ENCODE results near the gene VWA3B. TPM values are rescaled to one million over a fixed set of nuclear protein-coding genes. Genes with fewer than 3 reads are reported as not detected.
"Not testable (repeated sequence)": the region's sequence is repeated elsewhere in the genome, so short reads cannot be mapped to it uniquely, and the experiment has no call there.

The VWA3B gene, protein sequence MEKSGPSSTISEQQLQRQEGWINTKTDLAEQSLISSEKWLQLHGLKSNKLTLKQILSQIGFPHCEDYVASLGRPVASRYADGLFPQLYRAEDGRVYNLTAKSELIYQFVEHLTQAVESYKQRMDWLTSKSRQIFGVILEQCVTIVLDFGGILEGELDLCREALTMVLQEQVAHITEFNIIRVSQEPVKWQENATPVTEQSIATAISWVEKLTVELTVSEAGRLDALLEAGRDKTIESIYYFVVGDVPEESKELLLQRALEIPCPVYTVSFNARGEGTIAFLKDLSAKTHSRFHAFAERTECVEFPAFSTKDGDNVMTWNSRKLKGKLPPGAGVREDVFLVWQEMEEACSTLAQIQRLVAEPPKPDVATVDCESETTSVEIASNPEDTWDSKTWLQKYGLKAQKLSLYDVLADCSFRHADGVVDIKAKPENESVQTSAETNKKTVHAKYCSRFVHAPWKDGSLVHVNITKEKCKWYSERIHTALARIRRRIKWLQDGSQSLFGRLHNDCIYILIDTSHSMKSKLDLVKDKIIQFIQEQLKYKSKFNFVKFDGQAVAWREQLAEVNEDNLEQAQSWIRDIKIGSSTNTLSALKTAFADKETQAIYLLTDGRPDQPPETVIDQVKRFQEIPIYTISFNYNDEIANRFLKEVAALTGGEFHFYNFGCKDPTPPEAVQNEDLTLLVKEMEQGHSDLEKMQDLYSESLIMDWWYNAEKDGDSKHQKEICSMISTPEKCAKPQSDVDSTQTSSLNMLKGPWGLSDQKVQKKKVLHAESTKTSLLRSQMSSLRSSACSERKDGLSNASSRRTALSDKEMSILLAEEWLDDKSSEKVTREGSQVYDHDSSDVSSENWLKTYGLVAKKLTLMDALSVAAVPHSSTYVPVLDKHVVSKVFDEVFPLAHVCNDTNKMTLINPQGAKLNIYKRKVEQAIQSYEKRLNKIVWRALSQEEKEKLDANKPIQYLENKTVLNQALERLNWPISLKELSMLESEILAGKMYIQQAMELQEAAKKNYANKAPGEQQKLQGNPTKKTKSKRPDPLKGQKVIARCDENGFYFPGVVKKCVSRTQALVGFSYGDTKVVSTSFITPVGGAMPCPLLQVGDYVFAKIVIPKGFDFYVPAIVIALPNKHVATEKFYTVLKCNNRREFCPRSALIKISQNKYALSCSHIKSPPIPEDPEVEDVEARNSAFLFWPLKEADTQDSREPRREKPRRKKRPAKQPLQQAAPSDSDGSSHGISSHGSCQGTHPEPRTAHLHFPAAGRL (N-terminal part only)
- not detected for total RNA-seq

DNA sequence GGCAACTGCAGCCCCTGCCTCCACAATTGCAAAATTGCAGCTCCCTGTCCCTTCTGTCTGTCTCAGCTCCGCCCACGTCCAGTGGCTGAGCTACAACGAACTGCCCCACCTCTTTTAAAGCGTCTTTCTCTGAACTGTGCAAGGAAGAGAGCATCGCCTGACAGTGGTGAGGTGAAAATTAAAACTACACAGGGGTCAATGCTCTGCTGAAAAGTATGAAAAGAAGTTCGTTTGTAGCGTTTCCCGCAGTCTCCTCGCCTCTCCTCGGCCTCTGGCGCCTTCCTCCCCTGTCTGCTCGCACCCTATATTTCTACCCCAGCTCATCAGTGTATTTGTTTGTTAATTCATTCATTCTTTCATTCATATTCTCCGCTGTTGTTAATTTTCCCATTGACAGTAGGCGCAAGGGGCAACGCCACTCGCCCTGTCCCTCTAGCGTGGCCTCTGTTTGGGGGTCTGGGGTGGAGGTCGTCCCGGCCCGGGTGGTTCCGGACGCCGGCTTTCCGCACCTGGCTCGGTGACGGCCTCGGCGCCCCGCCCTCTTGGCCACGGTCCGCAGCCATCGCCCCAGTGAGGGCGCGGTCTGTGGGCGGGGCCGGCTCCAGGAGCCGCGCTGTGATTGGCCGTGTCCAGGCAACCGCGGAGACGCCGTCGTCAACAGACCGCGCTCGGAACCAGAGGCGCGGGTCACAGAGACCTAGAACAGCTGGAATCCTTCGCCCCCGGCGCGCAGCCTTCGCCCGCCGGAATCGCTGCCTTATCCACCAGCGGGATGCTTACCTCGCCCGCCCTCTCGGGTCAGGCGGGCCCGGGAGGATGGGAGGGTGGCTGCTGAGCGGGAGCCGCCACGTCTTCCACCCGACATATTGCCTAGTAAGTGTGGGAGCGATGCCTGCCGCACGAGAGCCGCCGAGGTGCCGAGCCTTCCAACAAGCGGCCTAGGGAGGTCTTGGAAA is at the start of gene VWA3B:
TSS of gene VWA3B (plus strand) at position 677 of the 956 bp plus-strand sequence. CDS start 5,926 bp downstream, outside the sequence.
- ATAC-seq (replicated peaks), result peak; percentile 89
- H3K27me3 Mint-ChIP-seq, result peaks cover 47% of the 10 kb centered on the region
- H3K4me1 Mint-ChIP-seq, result peaks cover 16% of the 10 kb centered on the region
- H3K36me3 Mint-ChIP-seq (ENCODE audit: low read depth), result no peaks in the 10 kb centered on the region
- no peaks in the 10 kb centered on the region for H3K9me3 Mint-ChIP-seq
- no peak within 1 kb of the TSS for H3K27ac Mint-ChIP-seq
- peak within 1 kb of the TSS; percentile 67 for H3K4me3 Mint-ChIP-seq

DNA sequence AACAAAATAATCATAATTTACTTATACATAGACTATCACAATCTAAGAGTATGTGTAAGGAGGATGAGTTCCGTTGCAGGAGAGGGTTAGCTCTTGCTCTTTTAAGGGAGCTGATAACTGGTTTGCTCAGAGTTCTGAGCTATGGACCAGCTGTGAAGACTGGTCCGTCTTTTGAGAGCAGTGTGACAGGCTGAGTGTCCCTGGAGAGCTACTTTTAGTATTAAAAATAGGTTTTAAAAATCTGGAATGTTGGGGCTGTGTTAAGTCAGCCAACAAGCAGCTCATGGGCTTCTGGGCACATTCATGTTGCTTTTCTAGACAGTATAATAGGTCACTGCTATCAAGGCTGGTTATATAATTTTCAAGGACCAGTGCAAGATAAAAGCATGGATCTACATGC is 49.8 kb upstream of the VWA3B start:
- ATAC-seq (replicated peaks), result no peak
- Mint-ChIP-seq H3K4me3 (no peak overlapping the region), H3K4me1 (no peaks in the 10 kb centered on the region), H3K27me3 (peaks cover 10% of the 10 kb centered on the region), H3K36me3 (ENCODE audit: low read depth) (no peaks in the 10 kb centered on the region), H3K27ac (no peak overlapping the region), H3K9me3 (no peaks in the 10 kb centered on the region)

DNA sequence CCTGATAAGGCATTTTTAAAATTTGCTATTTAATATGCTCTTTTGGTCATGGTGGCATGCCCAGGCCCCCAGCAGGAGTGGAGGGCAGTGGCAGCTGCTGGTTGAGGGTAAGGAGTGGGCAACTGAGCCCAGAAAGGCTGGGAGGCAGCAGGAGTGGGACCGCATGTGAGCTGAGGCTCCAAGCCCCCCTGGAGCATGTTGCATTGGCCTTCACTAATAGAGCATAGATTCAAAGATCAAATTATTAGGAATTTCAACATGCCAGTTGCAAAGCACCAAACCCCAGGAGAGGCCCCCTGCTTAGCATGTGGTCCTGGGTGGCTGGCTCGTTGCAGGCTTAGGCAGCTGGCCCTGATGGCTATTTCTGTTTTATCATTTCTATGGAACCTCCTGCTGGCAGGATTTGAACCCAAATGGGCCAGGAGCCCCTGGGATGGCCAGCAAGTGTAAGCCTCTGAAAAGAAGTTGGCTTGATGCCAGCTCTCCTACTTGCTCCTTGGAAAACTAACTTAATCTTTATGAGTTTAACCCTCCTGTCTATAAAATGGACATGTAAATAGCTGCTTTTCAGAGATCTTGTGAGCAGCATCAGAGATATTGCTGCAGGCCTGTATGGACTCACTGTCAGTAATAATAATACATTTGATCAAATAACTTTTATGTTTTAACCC is 49.2 kb upstream of the VWA3B start:
- Mint-ChIP-seq H3K36me3 (ENCODE audit: low read depth) (no peaks in the 10 kb centered on the region), H3K27me3 (peaks cover 10% of the 10 kb centered on the region), H3K4me3 (no peak overlapping the region), H3K27ac (no peak overlapping the region), H3K4me1 (no peaks in the 10 kb centered on the region), H3K9me3 (no peaks in the 10 kb centered on the region)
- no peak for ATAC-seq (replicated peaks)

DNA sequence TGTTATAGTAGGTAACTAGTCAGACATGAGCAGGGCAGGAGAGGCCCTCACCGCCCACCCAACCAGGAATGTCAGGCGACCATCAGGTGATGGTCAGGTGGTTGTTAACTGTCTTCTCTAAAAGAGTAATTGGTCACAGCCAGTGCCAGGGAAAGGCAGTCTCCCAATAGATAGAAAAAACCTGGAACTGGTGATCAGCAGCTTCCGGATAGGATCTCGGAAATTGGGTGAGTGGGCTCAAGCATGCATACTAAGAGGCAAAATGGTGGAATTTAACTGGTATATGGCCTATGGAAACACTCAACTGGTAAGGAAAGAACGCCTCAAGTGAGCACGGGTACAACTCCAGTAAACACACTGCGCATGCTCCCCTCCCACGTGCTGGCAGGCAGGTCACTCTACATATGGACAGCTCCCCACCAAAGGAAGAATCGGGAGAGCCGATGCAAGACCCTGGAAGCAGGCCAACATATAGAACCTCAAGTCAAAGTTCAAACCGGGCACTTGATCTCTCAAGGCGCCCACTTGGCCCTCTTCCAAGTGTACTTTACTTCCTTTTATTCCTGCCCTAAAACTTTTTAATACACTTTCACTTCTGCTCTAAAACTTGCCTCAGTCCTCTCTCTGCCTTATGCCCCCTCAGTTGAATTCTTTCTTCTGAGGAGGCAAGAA is 47.7 kb upstream of the VWA3B start:
- Mint-ChIP-seq H3K27ac (no peak overlapping the region), H3K9me3 (peaks cover 10% of the 10 kb centered on the region), H3K4me1 (no peaks in the 10 kb centered on the region), H3K4me3 (no peak overlapping the region), H3K36me3 (ENCODE audit: low read depth) (no peaks in the 10 kb centered on the region), H3K27me3 (peaks cover 10% of the 10 kb centered on the region)
- no peak for ATAC-seq (replicated peaks)

DNA sequence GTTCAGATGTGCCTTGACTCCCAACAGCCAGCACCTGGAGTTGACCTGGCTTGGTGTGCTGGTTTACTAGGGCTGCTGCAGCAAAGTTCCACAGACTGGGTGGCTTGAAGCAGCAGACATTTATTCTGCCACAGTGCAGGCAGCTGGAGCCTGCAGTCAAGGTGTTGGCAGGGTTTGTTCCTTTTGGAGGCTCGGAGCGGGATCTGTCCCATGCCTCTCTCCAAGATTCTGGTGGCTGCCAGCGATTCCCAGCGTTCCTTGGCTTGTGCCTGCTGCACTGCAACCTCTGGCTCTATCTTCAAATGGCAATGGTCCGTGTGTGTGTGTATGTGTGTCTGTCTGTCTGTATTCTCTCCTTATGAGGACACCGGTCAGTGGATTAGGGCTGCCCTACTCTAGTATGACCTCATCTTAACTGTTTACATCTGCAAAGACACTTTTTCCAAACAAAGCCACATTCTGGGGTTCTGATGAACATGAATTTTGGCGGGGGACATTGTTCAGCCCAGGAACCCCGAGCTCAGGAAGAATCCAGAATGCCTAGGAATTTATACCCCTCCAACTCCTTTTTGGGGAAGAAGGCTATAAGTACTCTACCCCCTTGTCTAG is 46.5 kb upstream of the VWA3B start:
- ATAC-seq (replicated peaks), result no peak
- Mint-ChIP-seq H3K27me3 (peaks cover 15% of the 10 kb centered on the region), H3K27ac (no peak overlapping the region), H3K36me3 (ENCODE audit: low read depth) (no peaks in the 10 kb centered on the region), H3K4me1 (no peaks in the 10 kb centered on the region), H3K4me3 (no peak overlapping the region), H3K9me3 (peaks cover 22% of the 10 kb centered on the region)

DNA sequence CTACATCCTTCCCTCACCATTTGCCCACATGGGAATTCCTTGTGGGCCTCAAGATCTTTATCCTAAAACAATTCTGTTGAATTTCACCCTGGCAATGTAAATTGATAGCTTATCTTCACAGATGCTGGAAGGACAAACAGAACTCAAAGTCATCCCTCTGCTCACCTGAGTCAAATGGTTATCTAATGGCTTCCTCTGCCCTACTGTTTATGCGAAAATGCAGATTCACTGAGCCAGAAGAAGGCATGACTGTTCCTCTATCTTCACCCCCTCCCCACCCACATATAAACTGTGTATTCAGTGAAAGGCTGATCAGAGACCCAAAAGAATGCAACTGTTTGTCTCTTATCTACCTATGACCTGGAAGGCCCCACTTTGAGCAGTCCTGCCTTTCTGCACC is 43.9 kb upstream of the VWA3B start:
- no peaks in the 10 kb centered on the region for H3K36me3 Mint-ChIP-seq (ENCODE audit: low read depth)
- ATAC-seq (replicated peaks), result no peak

DNA sequence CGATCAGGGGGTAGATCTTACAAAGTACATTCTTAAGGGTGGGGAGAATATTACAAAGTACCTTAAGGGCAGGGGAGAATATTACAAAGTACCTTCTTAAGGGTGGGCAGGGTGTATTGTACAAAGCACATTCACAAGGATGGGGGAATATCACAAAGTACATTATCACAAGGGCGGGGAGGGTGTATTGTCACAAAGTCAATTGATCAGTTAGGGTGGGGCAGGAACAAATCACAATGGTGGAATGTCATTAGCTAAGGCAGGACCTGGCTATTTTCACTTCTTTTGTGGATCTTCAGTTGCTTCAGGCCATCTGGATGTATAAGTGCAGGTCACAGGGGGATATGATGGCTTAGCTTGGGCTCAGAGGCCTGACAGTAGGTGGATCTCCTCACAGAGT is 42.2 kb upstream of the VWA3B start:
- H3K27ac Mint-ChIP-seq; H3K4me3 Mint-ChIP-seq; H3K4me1 Mint-ChIP-seq; H3K36me3 Mint-ChIP-seq (ENCODE audit: low read depth); ATAC-seq (replicated peaks): not testable (repeated sequence)
- Mint-ChIP-seq H3K9me3 (peaks cover 22% of the 10 kb centered on the region), H3K27me3 (peaks cover 23% of the 10 kb centered on the region)

More for the DNA sequence above, 43.9 kb upstream of the VWA3B start:
- Mint-ChIP-seq H3K4me3 (no peak overlapping the region), H3K4me1 (no peaks in the 10 kb centered on the region), H3K27me3 (peaks cover 20% of the 10 kb centered on the region), H3K9me3 (peaks cover 22% of the 10 kb centered on the region), H3K27ac (no peak overlapping the region)

DNA sequence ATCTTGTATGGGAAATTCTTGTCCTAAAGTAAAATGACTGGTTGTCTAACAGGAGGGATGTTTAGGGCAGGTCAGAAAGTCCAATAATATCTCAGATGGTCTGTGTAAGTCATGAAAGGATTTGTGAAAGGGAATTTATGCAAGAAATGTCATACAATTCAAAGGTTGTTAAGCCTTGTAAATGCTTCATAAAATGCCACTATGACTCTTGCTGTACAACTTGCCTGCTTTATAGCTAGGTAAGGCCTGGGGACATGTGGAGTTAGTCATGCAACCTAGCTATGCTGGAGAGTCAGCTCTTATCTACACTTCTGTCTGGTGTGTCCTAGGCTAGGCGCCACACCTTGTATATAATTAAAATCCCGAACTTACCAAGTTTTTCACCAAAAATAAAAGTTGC is 36.9 kb upstream of the VWA3B start:
- Mint-ChIP-seq H3K36me3 (ENCODE audit: low read depth) (no peaks in the 10 kb centered on the region), H3K27me3 (peaks cover 7% of the 10 kb centered on the region), H3K9me3 (peaks cover 4% of the 10 kb centered on the region), H3K4me1 (no peaks in the 10 kb centered on the region), H3K4me3 (no peak overlapping the region), H3K27ac (no peak overlapping the region)
- ATAC-seq (replicated peaks), result no peak

DNA sequence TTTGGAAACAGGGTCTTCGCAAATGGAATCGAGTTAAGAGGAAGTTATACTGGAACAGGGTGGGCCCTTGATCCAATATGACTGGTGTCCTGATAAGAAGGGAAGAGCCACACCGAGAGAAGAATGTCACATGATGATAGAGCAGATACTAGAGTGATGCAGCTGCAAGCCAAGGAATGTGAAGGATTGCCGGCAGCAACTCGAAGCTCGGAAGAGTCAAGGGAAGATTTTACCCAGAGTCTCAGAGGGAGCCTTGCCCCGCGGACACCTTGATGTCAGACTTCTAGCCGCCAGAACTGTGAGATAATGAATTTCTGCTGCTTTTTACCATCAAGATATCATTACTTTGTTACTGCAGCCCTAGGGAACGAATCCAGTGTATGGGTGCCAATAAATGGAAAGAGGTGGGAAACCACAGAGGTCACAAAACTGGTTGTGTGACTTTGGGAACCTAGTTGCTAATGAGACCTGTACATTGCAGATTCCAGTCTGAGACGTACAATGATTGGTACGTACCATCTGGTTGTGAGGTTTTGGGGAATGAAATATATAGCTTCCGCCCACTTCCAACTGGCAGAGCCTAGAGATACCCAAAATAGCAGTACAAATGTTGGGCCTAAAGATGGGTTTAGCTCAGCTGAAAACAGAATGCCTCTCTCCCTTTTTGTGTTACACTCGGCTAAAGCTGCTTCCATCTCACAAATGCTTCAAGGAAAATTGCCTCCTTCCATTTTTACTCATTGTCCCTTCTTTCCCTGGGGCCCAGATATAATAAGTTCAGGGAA is 28.6 kb upstream of the VWA3B start:
- Mint-ChIP-seq H3K27me3 (no peaks in the 10 kb centered on the region), H3K4me3 (no peak overlapping the region), H3K9me3 (no peaks in the 10 kb centered on the region), H3K4me1 (no peaks in the 10 kb centered on the region), H3K36me3 (ENCODE audit: low read depth) (no peaks in the 10 kb centered on the region), H3K27ac (no peak overlapping the region)
- no peak for ATAC-seq (replicated peaks)

DNA sequence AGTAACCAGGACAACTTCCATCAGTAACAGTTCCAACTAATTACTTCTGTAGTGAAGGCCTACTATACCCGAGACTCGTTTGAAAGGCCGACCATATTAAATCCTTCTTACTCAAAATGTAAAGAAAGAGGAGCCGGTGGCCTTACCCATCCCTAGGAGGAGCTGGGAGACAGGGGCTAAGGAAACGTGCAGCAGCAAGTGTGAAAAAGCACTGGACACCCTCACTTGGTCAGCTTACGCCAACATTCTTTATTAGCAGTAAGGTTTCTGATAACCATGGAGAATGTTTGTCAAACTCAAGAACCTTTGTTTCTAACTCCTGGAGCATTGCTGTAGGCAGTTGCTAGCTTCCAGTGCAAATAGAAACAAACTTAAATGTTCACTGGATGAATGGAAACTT is 26.7 kb upstream of the VWA3B start:
- Mint-ChIP-seq H3K36me3 (ENCODE audit: low read depth) (no peaks in the 10 kb centered on the region), H3K9me3 (no peaks in the 10 kb centered on the region), H3K27me3 (peaks cover 10% of the 10 kb centered on the region), H3K27ac (no peak overlapping the region), H3K4me1 (no peaks in the 10 kb centered on the region), H3K4me3 (no peak overlapping the region)
- no peak for ATAC-seq (replicated peaks)

DNA sequence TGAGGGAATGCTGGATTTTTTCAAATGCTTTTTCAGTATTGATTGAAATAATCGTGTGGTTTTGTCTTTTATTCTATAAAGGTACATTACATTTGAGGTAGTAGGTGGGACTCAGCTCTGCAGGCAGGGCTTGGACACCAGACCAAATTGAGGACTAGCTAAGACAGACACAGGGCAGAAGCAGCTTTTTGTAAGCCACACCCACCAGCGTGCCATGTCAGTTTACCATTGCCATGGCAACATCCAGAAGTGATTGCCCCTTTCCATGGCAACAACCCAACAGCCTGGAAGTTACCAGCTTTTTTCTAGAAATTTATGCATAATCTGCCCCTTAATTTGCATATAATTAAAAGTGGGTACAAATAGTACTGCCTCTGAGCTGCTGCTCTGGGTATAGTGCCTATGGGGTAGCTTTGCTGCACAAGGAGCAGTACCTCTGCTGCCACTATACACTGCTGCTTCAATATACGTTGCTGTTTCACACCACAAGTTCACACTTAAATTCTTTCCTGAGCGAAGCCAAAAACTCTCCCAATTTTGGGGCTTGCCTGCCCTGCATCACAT is 23.6 kb upstream of the VWA3B start:
- H3K4me3 Mint-ChIP-seq, result no peak overlapping the region
- H3K27me3 Mint-ChIP-seq, result peaks cover 18% of the 10 kb centered on the region
- no peak overlapping the region for H3K27ac Mint-ChIP-seq
- ATAC-seq (replicated peaks), result no peak
- H3K9me3 Mint-ChIP-seq, result no peaks in the 10 kb centered on the region
- H3K4me1 Mint-ChIP-seq, result no peaks in the 10 kb centered on the region
- H3K36me3 Mint-ChIP-seq (ENCODE audit: low read depth), result no peaks in the 10 kb centered on the region

DNA sequence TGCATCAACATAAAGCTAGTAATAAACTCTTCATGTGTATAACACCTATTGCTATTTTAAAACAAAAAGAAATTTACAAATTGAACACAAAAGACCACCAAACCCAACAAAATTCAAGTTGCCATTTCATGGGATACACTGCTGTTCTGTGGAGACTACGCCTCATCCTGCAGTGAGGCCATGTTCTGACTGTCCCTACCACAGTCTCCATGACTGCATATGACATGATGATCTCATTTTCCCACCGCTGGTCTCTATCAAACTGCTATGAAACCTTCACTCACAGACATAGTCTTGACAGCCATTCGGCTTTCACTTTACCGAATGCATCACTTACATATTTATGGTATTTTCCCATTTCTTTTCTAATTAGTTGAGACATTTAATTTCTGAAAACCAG is 21.2 kb upstream of the VWA3B start:
- ATAC-seq (replicated peaks), result no peak
- H3K36me3 Mint-ChIP-seq (ENCODE audit: low read depth), result no peaks in the 10 kb centered on the region
- H3K4me1 Mint-ChIP-seq, result no peaks in the 10 kb centered on the region
- H3K27ac Mint-ChIP-seq, result no peak overlapping the region
- no peaks in the 10 kb centered on the region for H3K9me3 Mint-ChIP-seq
- peaks cover 18% of the 10 kb centered on the region for H3K27me3 Mint-ChIP-seq
- no peak overlapping the region for H3K4me3 Mint-ChIP-seq

Data from activated T-helper 17 cell treated with anti-CD3 and anti-CD28 coated beads, Interleukin-2, amount 50 U/mL, for 72 hours (primary cell).